Activated T-cell treated with anti-CD3 and anti-CD28 coated beads for 24 hours (primary cell): Measurements from ENCODE around the gene KITLG.
"Not testable (repeated sequence)": the region's sequence is repeated elsewhere in the genome, so short reads cannot be mapped to it uniquely, and the experiment has no call there.

Experiments used
- DNase-seq: peaks from one replicate; pipeline ENCODE4 v3.0.0-alpha.2; 2020; ENCODE audit warnings: low read depth

The KITLG gene, protein sequence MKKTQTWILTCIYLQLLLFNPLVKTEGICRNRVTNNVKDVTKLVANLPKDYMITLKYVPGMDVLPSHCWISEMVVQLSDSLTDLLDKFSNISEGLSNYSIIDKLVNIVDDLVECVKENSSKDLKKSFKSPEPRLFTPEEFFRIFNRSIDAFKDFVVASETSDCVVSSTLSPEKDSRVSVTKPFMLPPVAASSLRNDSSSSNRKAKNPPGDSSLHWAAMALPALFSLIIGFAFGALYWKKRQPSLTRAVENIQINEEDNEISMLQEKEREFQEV

DNA sequence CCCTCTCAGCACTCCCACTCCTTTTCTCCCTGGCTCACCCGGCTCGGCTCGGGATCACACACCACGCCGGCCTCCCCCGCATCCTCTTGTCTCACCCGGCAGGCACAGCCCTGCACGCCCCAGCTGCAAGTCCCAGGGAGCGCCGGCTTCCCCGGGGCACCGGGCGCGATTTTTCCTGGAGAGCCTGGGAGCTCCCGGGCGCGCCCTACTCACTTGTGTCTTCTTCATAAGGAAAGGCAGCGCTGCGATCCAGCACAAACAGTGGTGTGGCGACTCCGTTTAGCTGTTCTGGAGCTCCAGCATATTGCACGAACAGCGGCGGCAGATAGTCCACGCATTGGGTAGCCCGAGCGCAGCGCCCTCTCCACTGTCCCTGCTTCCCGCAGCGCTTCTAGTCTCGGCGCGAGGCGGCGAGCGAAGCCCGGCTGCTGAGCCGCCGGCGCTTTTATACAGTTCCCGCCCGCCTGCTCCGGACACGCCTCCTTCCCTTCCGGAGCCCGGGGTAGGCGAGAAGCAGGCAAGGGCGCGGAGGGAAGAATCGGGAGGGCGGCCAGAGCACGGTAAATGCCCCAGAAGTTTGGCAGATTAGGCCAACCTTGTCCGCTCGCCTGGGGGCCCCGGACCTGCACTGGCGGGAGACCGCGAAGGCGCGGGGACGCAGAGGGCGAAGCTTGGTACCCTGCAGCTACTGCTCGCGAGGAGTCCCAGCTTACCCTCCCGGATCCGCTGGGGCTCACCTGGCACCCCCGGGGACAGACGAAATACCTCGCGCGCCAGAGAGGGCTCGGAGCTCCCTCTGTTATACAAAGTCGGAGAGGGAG lies at the start of gene KITLG:
TSS of gene KITLG (minus strand) at position 421 of the 821 bp plus-strand sequence. CDS start at position 228, 193 bp downstream.
- DNase-seq = peak; percentile 1

DNA sequence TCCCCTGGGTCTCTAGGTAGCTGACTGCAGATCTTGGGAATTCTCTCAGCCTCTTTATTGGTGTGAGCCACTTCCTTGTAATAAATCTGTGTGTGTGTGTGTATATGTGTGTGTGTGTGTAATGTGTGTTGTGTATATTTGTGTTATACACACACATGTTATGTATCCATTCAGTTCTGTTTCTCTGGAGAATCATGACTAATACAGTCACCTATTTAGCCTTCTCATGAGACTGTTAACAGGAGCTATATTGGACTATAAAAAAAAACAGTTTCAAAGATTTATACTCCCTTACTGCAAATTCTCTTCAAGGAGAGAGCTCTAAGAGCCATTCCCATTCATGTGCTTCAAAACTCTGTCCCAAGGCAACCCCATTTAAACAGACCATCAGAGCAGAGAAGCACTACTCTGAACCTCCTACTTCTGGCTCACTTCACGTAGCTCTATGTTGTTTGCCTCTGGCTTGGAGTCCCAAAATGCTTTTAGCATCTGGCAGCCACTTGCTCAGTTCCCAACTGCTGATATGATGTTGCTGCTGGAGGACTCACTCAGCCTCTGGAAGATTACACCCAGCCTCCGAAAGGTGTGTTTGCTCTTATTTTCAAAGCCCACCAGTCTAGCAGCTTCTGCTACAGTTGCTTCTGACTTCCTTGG lies 48.7 kb upstream of the KITLG start:
- no peak for DNase-seq

DNA sequence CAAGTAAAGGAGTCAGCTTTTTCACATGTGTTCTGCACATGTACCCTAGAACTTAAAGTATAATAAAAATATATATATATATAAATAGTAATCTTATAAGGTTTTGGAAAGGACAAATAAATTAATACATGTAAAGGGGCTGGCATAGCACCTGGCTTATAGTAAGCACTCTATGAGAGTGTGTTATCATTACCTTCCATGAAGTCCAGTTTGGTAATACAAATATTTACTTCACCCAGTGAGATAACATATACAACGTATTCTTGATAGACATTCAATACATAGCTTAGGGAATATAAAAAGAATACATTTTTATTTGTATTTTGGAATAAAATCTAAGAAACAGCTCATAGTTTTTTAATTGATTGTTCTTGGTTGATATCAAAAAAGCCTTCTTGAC lies 47.8 kb upstream of the KITLG start:
- not testable (repeated sequence) for DNase-seq

DNA sequence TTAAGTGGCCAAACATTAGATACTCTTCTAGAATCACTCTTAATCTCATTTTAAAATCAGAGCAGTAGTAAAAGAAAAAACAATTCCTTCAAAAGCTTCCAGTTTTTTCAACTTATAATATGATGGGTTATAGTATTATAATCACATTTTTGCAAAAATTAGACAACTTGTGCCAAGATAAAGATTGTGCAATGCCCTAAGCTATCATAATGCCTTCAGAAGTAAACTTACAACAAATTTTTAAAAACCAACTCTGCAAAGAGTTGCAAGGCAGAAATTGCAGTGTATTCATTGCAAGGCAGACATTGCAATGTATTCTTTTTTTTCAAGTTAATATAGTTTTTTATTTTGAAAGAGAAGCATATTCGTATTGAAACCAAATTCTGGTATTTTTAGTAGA lies 47.2 kb upstream of the KITLG start:
- no peak for DNase-seq

DNA sequence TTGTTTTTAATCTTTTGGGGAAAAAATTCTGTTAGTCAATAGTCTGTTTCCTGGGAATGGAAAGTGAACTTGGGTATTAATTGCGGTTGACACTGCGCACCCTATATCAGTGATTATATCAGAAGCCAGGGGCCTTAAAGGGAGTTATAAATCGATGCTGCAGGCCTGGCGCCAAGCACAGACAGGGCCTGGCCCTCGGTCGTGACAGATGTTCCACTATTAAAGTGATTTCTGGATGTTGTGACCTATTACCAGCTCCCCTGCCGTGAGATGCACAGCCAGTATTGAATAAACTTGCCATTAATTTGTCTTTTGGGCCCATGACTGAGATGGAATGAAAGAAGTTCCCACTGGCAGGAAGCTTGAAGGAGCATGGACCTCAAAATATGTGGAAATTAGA lies 45.1 kb upstream of the KITLG start:
- no peak for DNase-seq

DNA sequence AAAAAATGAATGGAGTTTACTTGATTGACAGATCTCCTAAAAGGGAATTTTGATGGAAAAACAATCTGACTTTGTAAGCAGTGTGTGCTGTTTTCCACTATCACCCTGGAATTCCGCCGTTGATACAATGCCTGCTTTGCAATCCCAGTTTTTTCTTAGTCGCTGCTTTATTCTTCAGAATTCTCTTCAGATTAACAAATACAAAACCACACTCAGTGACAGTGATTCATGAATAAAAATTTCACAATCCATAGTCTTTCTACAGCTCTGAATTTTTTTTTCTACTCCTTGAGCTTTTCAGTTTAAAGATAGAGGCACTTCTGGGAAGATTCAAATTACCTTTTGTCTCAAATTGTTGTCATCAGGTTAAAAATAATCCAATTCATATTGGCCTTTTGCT lies 44.6 kb upstream of the KITLG start:
- no peak for DNase-seq

DNA sequence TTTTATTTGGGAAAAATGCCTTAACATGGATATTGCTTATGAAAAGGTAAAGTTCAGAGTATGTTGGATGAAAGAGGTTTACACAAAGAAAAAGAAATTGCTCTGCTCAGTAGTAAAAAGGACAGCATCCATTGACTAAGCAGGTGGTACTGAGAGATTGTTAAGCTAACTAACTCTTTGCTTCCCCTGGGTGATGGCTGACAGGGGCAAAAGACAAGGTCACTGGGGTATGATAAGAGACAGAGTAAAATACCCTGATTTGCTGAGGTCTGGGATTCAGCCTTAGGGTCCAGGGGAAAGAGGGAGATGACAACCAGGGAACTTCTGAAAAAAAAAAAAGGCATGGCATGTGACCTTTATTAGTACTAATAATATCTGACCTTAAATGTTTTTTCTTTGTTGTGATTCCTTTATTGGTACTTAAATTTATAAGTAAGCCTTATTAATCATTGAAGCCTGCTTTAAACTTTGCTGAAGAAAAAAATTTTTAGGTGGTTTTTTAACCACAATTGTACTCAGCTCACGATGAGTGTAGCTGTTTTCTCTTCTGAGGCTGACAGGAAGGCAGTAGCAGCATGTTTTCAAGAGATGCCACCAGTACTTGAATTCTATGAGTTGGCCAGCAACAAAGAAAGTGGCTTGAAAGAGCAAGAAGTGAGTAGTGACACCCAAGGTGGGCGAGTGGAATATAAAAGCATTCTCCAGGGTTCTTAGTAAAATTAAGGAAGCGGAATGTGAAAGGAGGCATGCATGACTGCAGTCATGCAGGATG lies 43.7 kb upstream of the KITLG start:
- DNase-seq = no peak

DNA sequence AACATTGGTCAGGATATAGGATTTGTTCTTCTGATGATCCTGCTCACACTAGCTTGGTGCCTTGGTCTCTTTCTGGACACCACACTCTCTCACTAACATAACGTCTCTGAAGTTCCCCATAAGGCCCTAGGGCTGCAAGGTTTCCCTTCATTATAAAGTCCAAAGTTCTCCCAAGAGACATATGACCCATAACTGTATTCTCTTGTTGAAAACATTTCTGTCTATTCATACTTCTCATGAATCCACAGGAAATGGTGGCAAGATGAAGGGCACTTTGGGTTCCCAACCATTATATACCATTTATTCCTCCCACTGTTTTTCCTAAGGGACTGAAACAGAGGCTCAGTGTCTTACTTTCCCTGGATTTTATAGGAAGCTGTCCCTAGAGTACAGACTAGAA lies 37.1 kb upstream of the KITLG start:
- no peak for DNase-seq

DNA sequence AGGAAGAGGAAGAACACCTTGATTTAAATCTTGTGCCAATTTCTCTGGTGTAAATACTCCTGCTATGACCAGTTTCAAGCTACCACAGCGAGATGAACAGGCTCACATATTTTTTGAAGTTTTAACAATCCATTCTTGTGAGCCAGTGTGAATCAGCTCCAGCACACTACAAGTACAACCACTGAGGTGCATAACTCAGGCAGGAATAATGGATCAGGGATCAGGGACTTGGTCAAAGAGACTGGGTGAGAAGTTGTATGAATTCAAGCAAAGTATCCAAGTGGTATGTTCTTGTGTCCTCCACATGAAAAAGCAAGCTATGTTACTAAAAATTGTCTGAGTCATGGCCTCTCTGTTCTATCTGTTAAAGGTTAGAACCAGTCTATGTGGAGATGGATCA lies 35.2 kb upstream of the KITLG start:
- DNase-seq = no peak

DNA sequence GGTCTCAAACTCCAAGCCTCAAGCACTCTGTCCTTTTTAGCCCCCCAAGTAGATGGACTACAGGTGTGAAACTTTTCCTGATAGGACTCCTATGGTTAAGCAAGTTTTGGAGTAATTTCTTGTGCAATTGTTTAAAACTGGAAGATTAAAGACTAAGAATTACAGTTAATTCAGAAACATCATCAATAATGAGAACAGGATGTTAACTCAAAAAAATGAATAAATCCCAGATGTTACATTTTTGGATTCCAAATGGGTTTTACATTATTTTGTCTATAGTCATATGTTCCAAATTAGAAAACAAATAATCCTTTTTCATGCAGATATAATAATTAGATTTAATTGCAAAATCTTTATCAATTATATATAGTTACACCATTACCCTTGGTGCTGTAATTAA lies 24.4 kb upstream of the KITLG start:
- no peak for DNase-seq

DNA sequence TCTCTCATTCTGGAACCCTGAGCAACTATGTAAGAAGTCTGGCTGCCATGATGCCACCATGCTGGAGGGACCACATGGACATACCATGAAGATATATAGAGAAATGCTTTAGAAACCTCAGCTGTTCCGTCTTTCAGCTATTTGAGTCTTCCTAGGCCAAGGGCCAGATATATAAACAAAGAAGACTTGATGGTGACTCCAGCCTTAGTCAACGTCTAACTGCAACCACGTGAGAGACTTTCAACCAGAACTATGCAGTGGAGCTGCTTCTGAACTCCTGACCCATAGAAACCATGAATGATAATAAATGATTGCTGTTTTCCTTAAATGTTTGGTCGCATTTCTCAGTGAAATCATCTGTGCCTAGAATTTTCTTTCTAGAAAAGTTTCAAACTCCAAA lies 20.0 kb upstream of the KITLG start:
- no peak for DNase-seq

DNA sequence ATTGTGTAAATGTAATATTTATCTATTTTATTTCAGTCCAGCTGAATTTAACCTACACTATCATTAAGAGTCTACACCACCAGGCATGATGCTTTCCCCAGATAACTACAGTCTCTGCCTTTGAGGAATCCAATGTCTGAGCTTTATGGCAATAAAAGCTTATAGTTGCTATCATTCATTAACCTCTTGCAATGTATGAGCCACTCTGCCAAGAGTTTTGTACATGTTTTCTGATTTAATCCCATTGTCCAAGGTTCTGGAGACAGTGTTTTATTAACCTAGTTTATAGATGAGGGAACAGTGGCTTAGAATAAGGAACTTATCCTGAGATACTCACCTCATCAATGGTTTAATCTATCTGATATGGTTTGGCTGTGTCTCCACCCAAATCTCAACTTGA lies 17.1 kb upstream of the KITLG start:
- DNase-seq = no peak

DNA sequence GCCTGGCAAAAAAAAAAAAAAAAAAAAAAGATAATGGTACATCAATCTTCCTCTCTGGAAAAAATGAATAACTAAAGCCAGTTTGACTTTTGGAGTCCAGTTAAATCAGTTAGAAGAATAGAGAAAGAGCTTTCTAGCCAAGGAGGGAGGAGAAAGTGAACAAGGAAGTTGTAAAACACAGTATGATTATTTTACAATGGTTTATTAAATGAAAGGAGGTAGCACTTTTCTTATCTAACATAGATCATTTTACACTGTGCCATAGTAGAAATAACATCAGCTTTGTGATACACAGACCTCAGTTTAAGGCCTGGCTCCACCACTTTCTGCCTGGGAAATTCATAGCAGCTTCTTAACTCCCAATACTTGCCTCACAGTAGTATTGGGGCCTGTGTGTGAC lies 15.4 kb upstream of the KITLG start:
- no peak for DNase-seq

DNA sequence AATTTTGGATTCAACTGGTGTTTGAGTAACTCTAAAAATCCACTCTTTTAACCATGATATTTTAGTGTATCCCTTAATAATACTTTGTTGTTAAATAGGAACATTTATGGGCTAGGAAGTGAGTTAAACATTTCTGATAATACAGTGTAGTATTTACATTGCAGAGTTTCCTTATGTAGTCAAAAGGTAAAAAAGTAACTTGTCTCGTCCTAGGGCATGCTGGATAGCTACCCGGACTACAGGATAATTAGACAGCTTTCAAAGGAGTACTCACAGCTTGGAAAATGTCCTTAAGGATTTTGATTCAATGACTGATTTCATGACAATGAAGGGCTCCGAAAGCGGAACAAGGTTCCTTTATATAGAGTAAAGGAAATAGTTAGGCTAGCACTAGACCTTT lies 14.5 kb upstream of the KITLG start:
- DNase-seq = no peak

DNA sequence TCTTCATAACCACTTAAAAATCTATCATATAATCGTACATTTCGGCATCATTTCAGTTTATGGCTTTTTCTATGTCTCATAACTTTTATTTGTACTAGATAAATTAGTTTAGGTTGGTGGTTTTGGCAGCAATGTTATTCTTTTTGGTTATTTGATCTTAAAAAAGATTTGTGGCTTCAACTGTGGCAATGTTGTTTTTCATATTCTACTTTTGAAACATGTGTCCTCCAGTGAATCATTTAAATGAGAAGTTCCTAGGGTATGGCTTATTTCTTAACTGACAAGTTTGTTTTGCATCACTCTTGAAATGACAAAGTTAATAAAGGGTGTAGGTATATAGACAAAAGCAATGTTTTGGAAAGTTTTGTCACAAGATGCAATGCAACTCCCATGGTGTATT lies 11.1 kb upstream of the KITLG start:
- DNase-seq = no peak

DNA sequence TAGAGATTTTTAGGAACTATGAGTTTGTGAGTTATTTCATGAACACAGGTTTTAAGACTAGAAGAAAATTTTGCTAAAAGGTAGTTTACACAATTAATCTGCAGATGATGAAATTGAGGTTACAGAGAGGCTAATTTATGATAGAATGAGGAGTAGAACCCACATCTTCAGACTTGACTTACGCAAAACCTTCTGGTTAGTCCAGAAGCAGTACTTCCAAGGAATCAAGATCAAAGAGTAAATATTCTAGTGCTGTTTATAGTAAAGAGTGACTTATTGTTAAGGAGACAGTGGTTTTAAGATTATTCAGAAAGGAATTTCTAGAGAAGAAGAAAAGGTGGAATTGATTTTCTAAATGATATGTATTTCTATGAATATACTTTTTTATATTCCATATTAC lies 10.6 kb upstream of the KITLG start:
- no peak for DNase-seq

DNA sequence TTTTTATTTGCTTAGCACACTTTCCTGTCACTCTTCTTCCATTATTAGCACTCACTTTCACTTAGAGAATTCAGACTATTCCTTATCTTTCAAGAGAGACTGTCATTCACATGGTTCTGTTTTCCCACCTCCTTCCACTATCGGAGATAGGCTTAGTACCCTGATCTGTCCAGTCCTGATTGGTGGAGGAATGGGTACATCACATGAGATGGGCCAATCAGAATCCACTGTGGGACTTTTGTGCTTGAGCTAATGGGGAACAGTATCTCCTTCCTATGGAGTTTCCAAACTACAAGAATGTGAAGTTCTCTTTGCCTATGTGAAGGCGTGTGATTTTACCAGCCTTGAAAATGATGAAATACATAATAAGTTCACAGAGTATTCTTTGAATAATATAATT lies 4.8 kb upstream of the KITLG start:
- DNase-seq = no peak

DNA sequence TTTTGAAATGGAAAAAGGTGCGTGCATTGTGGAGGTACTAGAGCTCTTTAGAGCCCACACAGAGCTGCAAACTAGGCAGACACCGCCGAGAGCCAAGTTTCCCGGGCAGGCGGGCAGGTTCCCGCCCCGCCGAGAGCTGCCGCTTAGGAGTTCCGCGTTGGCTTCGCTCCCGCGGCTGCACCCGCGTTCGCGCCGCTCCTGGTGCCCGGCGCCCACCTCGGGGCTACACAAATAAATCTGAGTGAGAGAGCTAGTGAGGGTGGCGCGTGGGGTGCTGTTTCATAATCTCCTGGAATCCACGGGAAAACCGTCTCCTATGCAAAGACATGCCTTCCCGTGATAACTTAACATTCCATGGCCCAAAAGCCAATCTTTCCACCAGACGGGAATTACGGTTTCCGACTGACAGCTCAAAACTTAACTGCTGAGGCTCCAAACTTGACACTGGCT lies 645 bp downstream of the KITLG start:
- DNase-seq = no peak

DNA sequence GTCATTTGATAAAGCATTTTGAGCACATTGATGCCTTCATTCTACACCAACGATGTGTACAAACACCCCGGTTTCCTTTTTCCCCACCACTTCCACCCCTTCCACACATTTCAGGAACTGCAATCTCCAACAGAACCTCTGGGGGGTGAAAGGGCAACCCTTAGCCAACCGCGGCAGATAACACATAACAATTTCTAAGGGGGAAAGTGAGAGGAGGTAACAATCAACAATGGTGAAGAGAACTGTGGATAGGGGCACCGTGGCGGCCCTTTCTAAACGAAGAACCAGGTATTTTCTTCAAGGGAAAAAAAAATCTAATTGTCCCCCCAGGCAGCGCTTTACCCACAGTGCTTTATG lies 1.1 kb downstream of the KITLG start:
- no peak for DNase-seq

DNA sequence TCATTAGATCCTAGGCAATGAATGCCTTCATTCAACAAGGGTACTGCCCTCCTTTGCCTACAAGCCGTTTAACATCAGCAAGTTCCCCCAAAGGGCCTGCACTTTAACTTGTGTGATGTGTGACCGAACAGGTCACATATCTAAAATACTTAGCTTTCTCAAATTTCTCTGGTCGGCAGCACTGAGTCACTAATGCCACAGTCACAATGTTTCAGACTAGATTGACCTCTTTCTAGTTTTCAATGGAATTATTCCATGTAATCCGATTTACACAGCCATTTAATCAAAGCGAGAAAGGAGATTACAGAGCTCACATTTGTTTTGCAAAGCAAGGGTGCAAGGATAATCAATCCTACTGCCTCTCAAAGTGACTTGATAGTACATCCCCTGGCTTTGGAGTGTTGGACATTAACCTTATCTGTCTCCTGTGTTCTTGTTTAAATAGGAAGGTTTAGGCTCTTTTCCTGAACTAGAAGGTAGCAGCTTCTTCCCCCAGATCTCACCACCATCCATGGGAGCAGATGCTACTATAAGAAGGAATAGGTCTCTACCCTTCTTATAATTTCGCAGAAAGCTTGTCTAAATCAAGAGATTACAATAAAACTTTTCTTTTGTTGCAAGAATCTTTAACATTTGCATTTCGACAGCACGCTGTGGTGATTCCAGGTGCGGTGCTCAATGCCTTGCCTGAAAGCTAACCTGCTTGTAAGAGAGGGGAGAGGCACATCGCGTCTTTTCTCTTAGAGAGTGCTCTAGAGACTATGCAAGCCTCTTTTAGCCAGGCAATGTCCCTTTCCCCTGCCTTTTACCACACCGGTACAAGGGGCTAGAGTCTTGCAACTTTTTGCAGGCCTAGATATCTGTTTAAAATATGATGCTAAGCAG lies 1.8 kb downstream of the KITLG start:
- DNase-seq = no peak

DNA sequence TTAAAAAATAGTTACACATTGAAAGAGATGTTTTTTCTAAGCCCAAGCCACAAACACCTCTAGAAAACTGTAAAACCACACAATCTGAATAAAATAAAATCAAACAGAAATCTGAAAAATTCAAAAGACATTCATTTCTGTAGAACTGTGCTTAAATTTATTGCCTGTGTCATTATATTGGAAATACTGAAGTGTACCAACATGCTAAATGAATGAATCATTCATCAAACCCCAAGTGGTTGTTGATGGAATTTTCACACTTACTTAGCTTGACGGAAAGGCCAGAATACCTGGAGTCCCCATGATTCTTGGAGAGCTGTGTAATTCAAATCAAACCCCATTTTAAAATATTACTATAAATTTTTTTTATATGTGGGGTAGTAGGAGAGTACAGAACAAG lies 2.7 kb downstream of the KITLG start:
- DNase-seq = no peak
